ENCODE data around the gene CMTM6. TPM values are rescaled to one million over a fixed set of nuclear protein-coding genes. Genes with fewer than 3 reads are reported as not detected.

Gene CMTM6
- total and polyA plus RNA-seq, 9 of the 15 experiments (the other 6 are each of a cell fraction or from before 2014, with no cell fraction given), result 8.9 to 39.7 (median 19.5) TPM

DNA sequence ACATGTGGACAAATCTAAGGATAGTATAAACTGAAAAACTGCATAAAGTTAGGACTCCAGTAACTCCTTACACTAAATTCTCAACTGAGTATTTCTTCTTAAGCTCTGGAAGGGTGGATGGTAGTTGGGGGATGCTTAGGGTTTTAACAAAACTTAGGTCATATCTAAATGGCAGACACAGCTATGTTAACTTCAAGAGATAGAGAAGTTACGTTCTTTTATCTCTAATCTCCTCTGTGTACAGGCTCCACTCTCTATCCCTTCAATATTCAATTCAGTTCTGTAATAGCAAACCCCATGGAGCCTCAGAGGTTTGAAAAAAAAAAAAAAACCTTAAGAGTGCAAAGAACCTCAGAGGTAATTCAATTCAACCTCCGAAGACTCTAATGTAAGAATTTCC lies 3.1 kb downstream of the CMTM6 start:
- intact Hi-C loops (cut with micrococcal nuclease), result no loop called here
- ATAC-seq (no peak), FAIRE-seq (no peak), DNase-seq (ENCODE audit: extremely low read depth in 1 of 4, low spot score in 3 of 4) (no peak)
- 35% methylated on average over 2 of the region's 2 CpGs for WGBS (ENCODE audit: insufficient coverage, low coverage, missing lambda C conversion rate)
- Histone ChIP-seq H3K9ac (ENCODE audit: insufficient read depth in 1 of 2, low read depth in 2 of 2, low read length in 2 of 2) (no peak overlapping the region), H3K4me1 (replicated peaks in 1 of 2; ENCODE audit: control insufficient read depth in 2 of 2, insufficient read depth in 2 of 2, low read length in 2 of 2) (peaks cover 19 to 29% of the 10 kb centered on the region in 2 experiments; a peak in 4 of 5 replicates), H3K27ac (ENCODE audit: extremely low read depth, low read depth, low read length) (no peak overlapping the region), H3K4me3 (no peak overlapping the region), H3K4me2 (ENCODE audit: insufficient read depth, low read length) (no peak overlapping the region), H2AFZ (ENCODE audit: low read depth, low read length) (no peak overlapping the region), H4K20me1 (replicated peaks; ENCODE audit: control insufficient read depth, insufficient read depth, low read length) (peaks cover 6% of the 10 kb centered on the region), H3K9me3 (replicated peaks; ENCODE audit: control insufficient read depth, insufficient read depth, low read depth, low read length) (no peaks in the 10 kb centered on the region), H3K79me2 (ENCODE audit: control insufficient read depth, insufficient read depth, low read length) (peaks cover 54% of the 10 kb centered on the region), H3K36me3 (ENCODE audit: control insufficient read depth, insufficient read depth, low read length) (peaks cover 3% of the 10 kb centered on the region), H3K27me3 (ENCODE audit: control insufficient read depth in 2 of 2, insufficient read depth in 2 of 2, low read length in 2 of 2) (no peaks in the 10 kb centered on the region), H3K9me1 (ENCODE audit: control insufficient read depth, insufficient read depth, low read length) (no peaks in the 10 kb centered on the region)
- no TSS peak for BruUV-seq (replicated peaks)
- ChIA-PET CTCF (ENCODE audit: low intra/inter-chr PET ratio) (no interaction called here), POLR2A (no interaction called here)
- in situ Hi-C loops (cut with MboI), result no loop called here
- TF ChIP-seq, protein P1, sequence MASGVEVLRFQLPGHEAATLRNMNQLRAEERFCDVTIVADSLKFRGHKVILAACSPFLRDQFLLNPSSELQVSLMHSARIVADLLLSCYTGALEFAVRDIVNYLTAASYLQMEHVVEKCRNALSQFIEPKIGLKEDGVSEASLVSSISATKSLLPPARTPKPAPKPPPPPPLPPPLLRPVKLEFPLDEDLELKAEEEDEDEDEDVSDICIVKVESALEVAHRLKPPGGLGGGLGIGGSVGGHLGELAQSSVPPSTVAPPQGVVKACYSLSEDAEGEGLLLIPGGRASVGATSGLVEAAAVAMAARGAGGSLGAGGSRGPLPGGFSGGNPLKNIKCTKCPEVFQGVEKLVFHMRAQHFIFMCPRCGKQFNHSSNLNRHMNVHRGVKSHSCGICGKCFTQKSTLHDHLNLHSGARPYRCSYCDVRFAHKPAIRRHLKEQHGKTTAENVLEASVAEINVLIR (CRISPR knock-in tag; IDR thresholded peaks at IDR 0.05), result no peak
- TF ChIP-seq ZNF175 (CRISPR knock-in tag; IDR thresholded peaks at IDR 0.05; ENCODE audit: low read depth) (no peak), ZBTB1 (CRISPR knock-in tag; IDR thresholded peaks at IDR 0.05; ENCODE audit: borderline replicate concordance, low read depth) (no peak), CREB1 (IDR thresholded peaks at IDR 0.05) (no peak), CREB1 (CRISPR knock-in tag; IDR thresholded peaks at IDR 0.05) (no peak), THRAP3 (IDR thresholded peaks at IDR 0.05; ENCODE audit: borderline replicate concordance) (no peak), PCBP1 (IDR thresholded peaks at IDR 0.05; ENCODE audit: low read depth, low read length, poor library complexity, severe bottlenecking) (no peak), TEAD4 (IDR thresholded peaks at IDR 0.05; ENCODE audit: low read length) (no peak), TEAD4 (CRISPR knock-in tag; IDR thresholded peaks at IDR 0.05; ENCODE audit: borderline replicate concordance) (no peak), IRF2 (CRISPR knock-in tag; IDR thresholded peaks at IDR 0.05) (no peak), PURB (CRISPR knock-in tag; IDR thresholded peaks at IDR 0.05; ENCODE audit: low read depth) (no peak), HNRNPUL1 (IDR thresholded peaks at IDR 0.05; ENCODE audit: low read length) (no peak), EP300 (IDR thresholded peaks at IDR 0.05; ENCODE audit: low read length) (0 out of 2 replicates have a peak, but pooled peaks have one; percentile 1), NFXL1 (CRISPR knock-in tag; IDR thresholded peaks at IDR 0.05) (no peak), ZKSCAN3 (CRISPR knock-in tag; IDR thresholded peaks at IDR 0.05) (no peak), ARID1B (IDR thresholded peaks at IDR 0.05) (0 out of 2 replicates have a peak, but pooled peaks have one; percentile 8), MTA2 (IDR thresholded peaks at IDR 0.05; ENCODE audit: low read depth) (no peak), MCM2 (IDR thresholded peaks at IDR 0.05; ENCODE audit: low read depth) (no peak), CBFA2T3 (IDR thresholded peaks at IDR 0.05) (peak; percentile 30; the same call in 1 of the 2 replicates)
- TF ChIP-seq, protein P2, sequence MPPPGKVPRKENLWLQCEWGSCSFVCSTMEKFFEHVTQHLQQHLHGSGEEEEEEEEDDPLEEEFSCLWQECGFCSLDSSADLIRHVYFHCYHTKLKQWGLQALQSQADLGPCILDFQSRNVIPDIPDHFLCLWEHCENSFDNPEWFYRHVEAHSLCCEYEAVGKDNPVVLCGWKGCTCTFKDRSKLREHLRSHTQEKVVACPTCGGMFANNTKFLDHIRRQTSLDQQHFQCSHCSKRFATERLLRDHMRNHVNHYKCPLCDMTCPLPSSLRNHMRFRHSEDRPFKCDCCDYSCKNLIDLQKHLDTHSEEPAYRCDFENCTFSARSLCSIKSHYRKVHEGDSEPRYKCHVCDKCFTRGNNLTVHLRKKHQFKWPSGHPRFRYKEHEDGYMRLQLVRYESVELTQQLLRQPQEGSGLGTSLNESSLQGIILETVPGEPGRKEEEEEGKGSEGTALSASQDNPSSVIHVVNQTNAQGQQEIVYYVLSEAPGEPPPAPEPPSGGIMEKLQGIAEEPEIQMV (tag; conservative IDR thresholded peaks at IDR 0.05; ENCODE audit: low read depth), result no peak
- TF ChIP-seq, protein P3, sequence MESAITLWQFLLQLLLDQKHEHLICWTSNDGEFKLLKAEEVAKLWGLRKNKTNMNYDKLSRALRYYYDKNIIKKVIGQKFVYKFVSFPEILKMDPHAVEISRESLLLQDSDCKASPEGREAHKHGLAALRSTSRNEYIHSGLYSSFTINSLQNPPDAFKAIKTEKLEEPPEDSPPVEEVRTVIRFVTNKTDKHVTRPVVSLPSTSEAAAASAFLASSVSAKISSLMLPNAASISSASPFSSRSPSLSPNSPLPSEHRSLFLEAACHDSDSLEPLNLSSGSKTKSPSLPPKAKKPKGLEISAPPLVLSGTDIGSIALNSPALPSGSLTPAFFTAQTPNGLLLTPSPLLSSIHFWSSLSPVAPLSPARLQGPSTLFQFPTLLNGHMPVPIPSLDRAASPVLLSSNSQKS (CRISPR knock-in tag; IDR thresholded peaks at IDR 0.05), result no peak

All from K562 (cell line).